ENCODE results near the gene RIT1. TPM values are rescaled to one million over a fixed set of nuclear protein-coding genes. Genes with fewer than 3 reads are reported as not detected.

The RIT1 gene
- total and polyA plus RNA-seq, 2 of the 13 experiments (the other 11 are each of a cell fraction or from before 2014, with no cell fraction given), result 12.2 to 32.2 TPM

GRCh38 chr1:155934097-155934935 is 23.2 kb upstream of the RIT1 start, which contains the start of gene KHDC4 (continued):
- peak; percentile 83; the same call in 1 of the 2 replicates for TF ChIP-seq ZNF614 (CRISPR knock-in tag; IDR thresholded peaks at IDR 0.05; ENCODE audit: borderline replicate concordance)
- TF ChIP-seq HES4 (CRISPR knock-in tag; IDR thresholded peaks at IDR 0.05; ENCODE audit: borderline replicate concordance), result 0 out of 2 replicates have a peak, but pooled peaks have one; percentile 25
- TF ChIP-seq UBTF (CRISPR knock-in tag; IDR thresholded peaks at IDR 0.05), result peak; percentile 42; the same call in 1 of the 2 replicates
- TF ChIP-seq ZNF674 (CRISPR knock-in tag; IDR thresholded peaks at IDR 0.05; ENCODE audit: low read depth), result no peak
- TF ChIP-seq NFAT5 (CRISPR knock-in tag; IDR thresholded peaks at IDR 0.05), result 0 out of 2 replicates have a peak, but pooled peaks have one; percentile 56
- 0 out of 2 replicates have a peak, but pooled peaks have one; percentile 33 for TF ChIP-seq ZBTB21 (CRISPR knock-in tag; IDR thresholded peaks at IDR 0.05)
- TF ChIP-seq ETS1 (CRISPR knock-in tag; IDR thresholded peaks at IDR 0.05), result no peak
- TF ChIP-seq ZFP36L2 (CRISPR knock-in tag; IDR thresholded peaks at IDR 0.05), result no peak
- TF ChIP-seq EP300 (IDR thresholded peaks at IDR 0.05; ENCODE audit: low read depth in 2 of 2, low read length in 2 of 2), result peak in 1 of 2 experiments; percentile 17; a peak in 1 of 4 replicates
- TF ChIP-seq EP300 (CRISPR knock-in tag; IDR thresholded peaks at IDR 0.05; ENCODE audit: borderline replicate concordance), result no peak
- no peak for TF ChIP-seq SOX6 (IDR thresholded peaks at IDR 0.05)
- peak; percentile 17; the same call in 1 of the 2 replicates for TF ChIP-seq SOX6 (CRISPR knock-in tag; IDR thresholded peaks at IDR 0.05)
- peak; percentile 99 for TF ChIP-seq GABPB1 (CRISPR knock-in tag; IDR thresholded peaks at IDR 0.05)
- no peak for TF ChIP-seq FOSL2 (CRISPR knock-in tag; IDR thresholded peaks at IDR 0.05)
- peak; percentile 91 for TF ChIP-seq CREB1 (IDR thresholded peaks at IDR 0.05)
- peak; percentile 98 for TF ChIP-seq CREB1 (CRISPR knock-in tag; IDR thresholded peaks at IDR 0.05)
- TF ChIP-seq HIVEP1 (CRISPR knock-in tag; IDR thresholded peaks at IDR 0.05), result 0 out of 2 replicates have a peak, but pooled peaks have one; percentile 43
- TF ChIP-seq ARNT2 (CRISPR knock-in tag; IDR thresholded peaks at IDR 0.05; ENCODE audit: low read depth), result peak; percentile 73
- 0 out of 2 replicates have a peak, but pooled peaks have one; percentile 74 for TF ChIP-seq CSRNP1 (CRISPR knock-in tag; IDR thresholded peaks at IDR 0.05)
